Measurements from ENCODE around the gene CLPTM1L. TPM values are rescaled to one million over a fixed set of nuclear protein-coding genes. Genes with fewer than 3 reads are reported as not detected.
"Not testable (repeated sequence)": the region's sequence is repeated elsewhere in the genome, so short reads cannot be mapped to it uniquely, and the experiment has no call there.

The CLPTM1L gene
- total RNA-seq, 1 donor from 2014 or later = 83.2 TPM

GRCh38 chr5:1326532-1326875, 18.4 kb downstream of the CLPTM1L start:
- DNase-seq (ENCODE audit: low spot score) = not testable (repeated sequence)

GRCh38 chr5:1325870-1326531, 18.9 kb downstream of the CLPTM1L start:
- DNase-seq (ENCODE audit: low spot score) = no peak

GRCh38 chr5:1325191-1325741, 19.6 kb downstream of the CLPTM1L start:
- no peak for DNase-seq (ENCODE audit: low spot score)

- no peak for DNase-seq (ENCODE audit: low spot score)
These were observed 20.1 kb downstream of the CLPTM1L start for GRCh38 chr5:1324719-1325190.

GRCh38 chr5:1324301-1324700, 20.6 kb downstream of the CLPTM1L start:
- DNase-seq (ENCODE audit: low spot score) = no peak

- DNase-seq (ENCODE audit: low spot score) = no peak
These were observed 21.1 kb downstream of the CLPTM1L start for GRCh38 chr5:1323803-1324173.

GRCh38 chr5:1322955-1323802, 21.7 kb downstream of the CLPTM1L start:
- no peak for DNase-seq (ENCODE audit: low spot score)

- DNase-seq (ENCODE audit: low spot score) = no peak
These were observed 22.6 kb downstream of the CLPTM1L start for GRCh38 chr5:1322036-1322900.

GRCh38 chr5:1321576-1321975, 23.3 kb downstream of the CLPTM1L start:
- DNase-seq (ENCODE audit: low spot score) = no peak

- no peak for DNase-seq (ENCODE audit: low spot score)
These were observed 24.2 kb downstream of the CLPTM1L start for GRCh38 chr5:1320436-1321344.

- no peak for DNase-seq (ENCODE audit: low spot score)
These were observed 25.3 kb downstream of the CLPTM1L start for GRCh38 chr5:1319436-1320256.

- DNase-seq (ENCODE audit: low spot score) = no peak
These were observed 26.1 kb downstream of the CLPTM1L start for GRCh38 chr5:1318659-1319251.

GRCh38 chr5:1317921-1318565, 26.9 kb downstream of the CLPTM1L start:
- no peak for DNase-seq (ENCODE audit: low spot score)

- DNase-seq (ENCODE audit: low spot score) = no peak
These were observed 28.1 kb downstream of the CLPTM1L start for GRCh38 chr5:1316588-1317340.

- DNase-seq (ENCODE audit: low spot score) = peak; percentile 85
These were observed 29.0 kb downstream of the CLPTM1L start for GRCh38 chr5:1315709-1316587.

GRCh38 chr5:1315018-1315708, 29.7 kb downstream of the CLPTM1L start:
- no peak for DNase-seq (ENCODE audit: low spot score)

- DNase-seq (ENCODE audit: low spot score) = no peak
These were observed 30.3 kb downstream of the CLPTM1L start for GRCh38 chr5:1314564-1314982.
